Nephron progenitor cell (in vitro differentiated cells): ENCODE measurements around the gene DKKL1.

ENCODE experiments used
- DNase-seq: peaks from one replicate; pipeline ENCODE4 v3.0.0; 2021
- H3K27ac Mint-ChIP-seq: 2 replicates; pipeline ENCODE4 v1.8.0; 2021; ENCODE audit warnings: mild to moderate bottlenecking, moderate library complexity, mixed read lengths
- H3K27me3 Mint-ChIP-seq: 2 replicates; pipeline ENCODE4 v1.8.0; 2021; ENCODE audit warnings: mild to moderate bottlenecking, low read depth, mixed read lengths; ENCODE audit not compliant: poor library complexity
- H3K36me3 Mint-ChIP-seq: 2 replicates; pipeline ENCODE4 v1.8.0; 2021; ENCODE audit warnings: low read depth, mixed read lengths
- H3K4me1 Mint-ChIP-seq: 2 replicates; pipeline ENCODE4 v1.8.0; 2021; ENCODE audit warnings: mixed read lengths
- H3K4me3 Mint-ChIP-seq: 2 replicates; pipeline ENCODE4 v1.8.0; 2021; ENCODE audit warnings: mild to moderate bottlenecking, moderate library complexity, mixed read lengths
- H3K9me3 Mint-ChIP-seq: 2 replicates; pipeline ENCODE4 v1.8.0; 2021; ENCODE audit warnings: mild to moderate bottlenecking, moderate library complexity, mixed read lengths
- CTCF ChIP-seq: fragments of 200-600 bp; sonication (generic); IDR thresholded peaks from 2 replicates; pipeline ENCODE4 v1.5.0; 2021; ENCODE audit warnings: antibody characterized with exemption

The DKKL1 gene

GRCh38 chr19:49380391-49380790 is 16.7 kb downstream of the DKKL1 start:
- H3K27ac Mint-ChIP-seq: no peak overlapping the region
- no peak overlapping the region for H3K4me3 Mint-ChIP-seq
- DNase-seq: no peak
- H3K27me3 Mint-ChIP-seq: peaks cover 8% of the 10 kb centered on the region
- peaks cover 10% of the 10 kb centered on the region for H3K36me3 Mint-ChIP-seq
- H3K9me3 Mint-ChIP-seq: peaks cover 29% of the 10 kb centered on the region
- no peak for TF ChIP-seq CTCF
- peaks cover 7% of the 10 kb centered on the region for H3K4me1 Mint-ChIP-seq

GRCh38 chr19:49382639-49383038 is 19.0 kb downstream of the DKKL1 start:
- H3K27ac Mint-ChIP-seq: no peak overlapping the region
- H3K4me1 Mint-ChIP-seq: peaks cover 7% of the 10 kb centered on the region
- no peak for DNase-seq
- peaks cover 33% of the 10 kb centered on the region for H3K9me3 Mint-ChIP-seq
- peaks cover 8% of the 10 kb centered on the region for H3K27me3 Mint-ChIP-seq
- peaks cover 10% of the 10 kb centered on the region for H3K36me3 Mint-ChIP-seq
- TF ChIP-seq CTCF: no peak
- no peak overlapping the region for H3K4me3 Mint-ChIP-seq

GRCh38 chr19:49383599-49383998 is 19.9 kb downstream of the DKKL1 start:
- DNase-seq: no peak
- Mint-ChIP-seq H3K27me3 (peaks cover 8% of the 10 kb centered on the region), H3K4me1 (peaks cover 5% of the 10 kb centered on the region), H3K4me3 (no peak overlapping the region), H3K36me3 (peaks cover 10% of the 10 kb centered on the region), H3K9me3 (peaks cover 34% of the 10 kb centered on the region), H3K27ac (no peak overlapping the region)
- no peak for TF ChIP-seq CTCF

GRCh38 chr19:49387936-49388372 is 24.3 kb downstream of the DKKL1 start, which contains the start of gene KASH5:
Gene KASH5, plus strand, starts transcription at chr19:49388249. Its CDS starts 2,635 bp downstream, at chr19:49390884.
- H3K27me3 Mint-ChIP-seq: peaks cover 19% of the 10 kb centered on the region
- H3K9me3 Mint-ChIP-seq: peaks cover 19% of the 10 kb centered on the region
- no peaks in the 10 kb centered on the region for H3K36me3 Mint-ChIP-seq
- DNase-seq: no peak
- TF ChIP-seq CTCF: no peak
- H3K27ac Mint-ChIP-seq: no peak within 1 kb of the TSS
- H3K4me3 Mint-ChIP-seq: no peak within 1 kb of the TSS
- H3K4me1 Mint-ChIP-seq: peaks cover 25% of the 10 kb centered on the region

GRCh38 chr19:49389406-49389805 is 25.7 kb downstream of the DKKL1 start:
- Mint-ChIP-seq H3K4me3 (no peak overlapping the region), H3K27me3 (peaks cover 16% of the 10 kb centered on the region), H3K36me3 (no peaks in the 10 kb centered on the region), H3K9me3 (peaks cover 13% of the 10 kb centered on the region), H3K27ac (no peak overlapping the region), H3K4me1 (peaks cover 29% of the 10 kb centered on the region)
- TF ChIP-seq CTCF: no peak
- DNase-seq: no peak

GRCh38 chr19:49390131-49390928 is 26.7 kb downstream of the DKKL1 start:
- peaks cover 30% of the 10 kb centered on the region for H3K4me1 Mint-ChIP-seq
- no peak overlapping the region for H3K4me3 Mint-ChIP-seq
- DNase-seq: no peak
- no peaks in the 10 kb centered on the region for H3K36me3 Mint-ChIP-seq
- H3K27ac Mint-ChIP-seq: no peak overlapping the region
- no peak for TF ChIP-seq CTCF
- peaks cover 8% of the 10 kb centered on the region for H3K9me3 Mint-ChIP-seq
- peaks cover 20% of the 10 kb centered on the region for H3K27me3 Mint-ChIP-seq
